Coronary artery (tissue), 2 donors: ENCODE results near the gene TMED10.

ENCODE experiments used
- DNase-seq: peaks from one replicate; pipeline ENCODE4 v3.0.0-alpha.2; 2017; ENCODE audit warnings: low spot score
- H3K27ac ChIP-seq, 2 donors: fragments of 200-600 bp; sonication (generic); one replicate each; pipeline ENCODE4 v1.5.1; 2016 to 2019
- H3K4me3 ChIP-seq: fragments of 200-600 bp; sonication (generic); 2 replicates; pipeline ENCODE4 v1.5.1; 2016; ENCODE audit warnings: mild to moderate bottlenecking, moderate library complexity
- TF ChIP-seq, protein P1 (sequence below): fragments of 200-600 bp; sonication (generic); IDR thresholded peaks from one replicate; pipeline ENCODE4 v1.5.1; 2019; ENCODE audit warnings: antibody characterized with exemption

TMED10 gene

DNA sequence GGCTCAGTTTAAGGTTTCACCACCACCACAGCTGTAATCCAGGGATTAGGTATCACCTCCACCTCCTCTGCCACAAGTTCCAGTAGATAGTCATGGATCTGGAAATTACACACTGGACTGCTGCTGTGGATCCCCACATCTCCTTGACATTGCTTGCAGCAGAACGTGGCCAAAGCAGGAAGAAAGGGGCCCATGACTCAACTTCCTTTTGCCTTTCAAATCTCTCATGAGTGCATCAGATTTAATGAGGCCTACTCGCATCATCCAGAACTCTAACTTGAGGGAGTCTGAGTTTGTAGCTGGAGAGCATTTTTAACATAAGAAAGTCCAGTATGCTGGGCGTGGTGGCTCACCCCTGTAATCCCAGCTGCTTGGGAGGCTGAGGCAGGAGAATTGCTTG is 29.2 kb upstream of the TMED10 start:
- Histone ChIP-seq H3K27ac (no peak overlapping the region), H3K4me3 (no peak overlapping the region)

DNA sequence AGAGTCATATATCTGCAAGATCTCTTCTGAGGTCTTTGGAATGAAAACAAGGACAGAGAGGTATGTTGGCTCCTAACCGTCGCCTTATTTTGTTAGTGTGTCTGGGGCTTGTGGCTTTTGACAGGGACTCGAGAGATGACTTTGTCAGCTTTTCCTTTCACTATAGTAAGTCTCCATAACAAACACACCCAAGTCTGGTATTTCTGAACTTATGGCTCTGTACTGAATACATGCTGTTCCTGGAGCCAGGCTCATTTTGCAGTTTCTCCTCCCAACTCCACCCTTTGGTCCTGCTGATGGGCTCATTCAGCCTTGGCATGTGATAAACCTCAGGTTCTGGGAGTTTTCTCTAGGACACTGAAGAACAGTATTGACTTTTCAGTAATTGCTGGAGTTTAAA is 27.7 kb upstream of the TMED10 start:
- no peak overlapping the region for H3K4me3 ChIP-seq
- no peak for DNase-seq
- TF ChIP-seq, protein P1, sequence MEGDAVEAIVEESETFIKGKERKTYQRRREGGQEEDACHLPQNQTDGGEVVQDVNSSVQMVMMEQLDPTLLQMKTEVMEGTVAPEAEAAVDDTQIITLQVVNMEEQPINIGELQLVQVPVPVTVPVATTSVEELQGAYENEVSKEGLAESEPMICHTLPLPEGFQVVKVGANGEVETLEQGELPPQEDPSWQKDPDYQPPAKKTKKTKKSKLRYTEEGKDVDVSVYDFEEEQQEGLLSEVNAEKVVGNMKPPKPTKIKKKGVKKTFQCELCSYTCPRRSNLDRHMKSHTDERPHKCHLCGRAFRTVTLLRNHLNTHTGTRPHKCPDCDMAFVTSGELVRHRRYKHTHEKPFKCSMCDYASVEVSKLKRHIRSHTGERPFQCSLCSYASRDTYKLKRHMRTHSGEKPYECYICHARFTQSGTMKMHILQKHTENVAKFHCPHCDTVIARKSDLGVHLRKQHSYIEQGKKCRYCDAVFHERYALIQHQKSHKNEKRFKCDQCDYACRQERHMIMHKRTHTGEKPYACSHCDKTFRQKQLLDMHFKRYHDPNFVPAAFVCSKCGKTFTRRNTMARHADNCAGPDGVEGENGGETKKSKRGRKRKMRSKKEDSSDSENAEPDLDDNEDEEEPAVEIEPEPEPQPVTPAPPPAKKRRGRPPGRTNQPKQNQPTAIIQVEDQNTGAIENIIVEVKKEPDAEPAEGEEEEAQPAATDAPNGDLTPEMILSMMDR, result no peak
- H3K27ac ChIP-seq, result peak overlapping the region in 1 of 2 donors; percentile 15

More for the DNA sequence above, 29.2 kb upstream of the TMED10 start:
- DNase-seq, result no peak
- TF ChIP-seq, protein P1, result no peak

GRCh38 chr14:75202657-75203056 is 26.2 kb upstream of the TMED10 start:
- TF ChIP-seq, protein P1, result no peak
- Histone ChIP-seq H3K27ac (no peak overlapping the region), H3K4me3 (no peak overlapping the region)
- DNase-seq, result no peak

GRCh38 chr14:75201087-75201486 is 24.7 kb upstream of the TMED10 start:
- H3K27ac ChIP-seq, result no peak overlapping the region
- no peak overlapping the region for H3K4me3 ChIP-seq
- no peak for DNase-seq
- TF ChIP-seq, protein P1, result no peak

DNA sequence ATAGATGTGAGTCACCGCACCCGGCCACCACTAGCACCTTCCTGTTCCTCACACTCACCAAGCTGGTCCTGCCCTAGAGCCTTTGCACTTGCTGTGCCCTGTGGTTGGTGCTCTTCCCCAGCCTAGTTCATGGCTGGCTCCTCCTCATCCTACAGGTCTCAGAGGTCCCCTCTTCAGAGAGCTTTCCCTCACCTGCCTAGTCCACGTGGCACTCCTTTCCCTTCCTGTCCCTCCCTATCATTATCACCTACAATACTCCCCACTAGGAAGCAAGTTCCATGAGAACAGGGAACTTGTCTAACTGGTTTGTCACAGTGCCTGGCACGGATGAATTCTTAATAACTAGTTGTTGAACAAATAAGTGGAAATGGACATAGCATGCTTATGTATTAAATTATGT is 24.0 kb upstream of the TMED10 start:
- TF ChIP-seq, protein P1, result no peak
- no peak for DNase-seq
- Histone ChIP-seq H3K4me3 (no peak overlapping the region), H3K27ac (no peak overlapping the region)

GRCh38 chr14:75198291-75198933 is 22.0 kb upstream of the TMED10 start:
- peak; percentile 78 for DNase-seq
- TF ChIP-seq, protein P1, result no peak
- H3K4me3 ChIP-seq, result peak overlapping the region; percentile 27
- H3K27ac ChIP-seq, result peak overlapping the region; percentile 52 to 85

DNA sequence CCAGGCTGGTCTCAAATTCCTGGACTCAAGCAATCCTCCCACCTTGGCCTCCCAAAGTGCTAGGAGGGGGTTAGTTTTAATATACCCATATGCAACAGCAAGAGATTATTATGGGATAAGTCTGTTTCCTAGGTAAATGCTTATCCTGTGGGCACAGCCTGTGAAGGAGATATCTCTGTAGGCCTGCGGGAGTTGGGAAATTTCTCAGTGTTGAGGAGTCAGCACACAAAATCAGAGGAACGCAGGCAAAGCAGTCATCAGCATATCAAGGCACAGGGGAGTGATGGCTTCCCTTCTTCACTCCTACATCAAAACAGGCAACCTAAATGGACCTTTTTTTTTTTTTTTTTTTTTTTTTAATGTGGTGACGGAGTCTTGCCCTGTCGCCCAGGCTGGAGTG is 20.9 kb upstream of the TMED10 start:
- H3K4me3 ChIP-seq, result no peak overlapping the region
- TF ChIP-seq, protein P1, result no peak
- no peak for DNase-seq
- H3K27ac ChIP-seq, result no peak overlapping the region
